ENCODE data around the gene IL1F10. TPM values are rescaled to one million over a fixed set of nuclear protein-coding genes. Genes with fewer than 3 reads are reported as not detected.

Gene IL1F10
- total RNA-seq: not detected
- long read RNA-seq: 0 reads

GRCh38 chr2:113067681-113068080 lies at the start of gene IL1F10:
Gene IL1F10, plus strand, starts transcription at chr2:113067970. Its CDS starts 4,769 bp downstream, at chr2:113072739.
- intact Hi-C loops (cut with DNase I): no loop called here
- DNase-seq: no peak
- no peak for ATAC-seq (ENCODE audit: poor library complexity)

- ATAC-seq (ENCODE audit: poor library complexity) (no peak), DNase-seq (no peak)
- intact Hi-C loops (cut with DNase I): no loop called here
Measured at GRCh38 chr2:113018509-113018908, 49.3 kb upstream of the IL1F10 start.

GRCh38 chr2:113021312-113021711 lies 46.5 kb upstream of the IL1F10 start:
- intact Hi-C loops (cut with DNase I): no loop called here
- ATAC-seq (ENCODE audit: poor library complexity) (no peak), DNase-seq (no peak)

GRCh38 chr2:113024764-113025163 lies 43.0 kb upstream of the IL1F10 start:
- no peak for ATAC-seq (ENCODE audit: poor library complexity)
- no peak for DNase-seq
- intact Hi-C loops (cut with DNase I): no loop called here

DNA sequence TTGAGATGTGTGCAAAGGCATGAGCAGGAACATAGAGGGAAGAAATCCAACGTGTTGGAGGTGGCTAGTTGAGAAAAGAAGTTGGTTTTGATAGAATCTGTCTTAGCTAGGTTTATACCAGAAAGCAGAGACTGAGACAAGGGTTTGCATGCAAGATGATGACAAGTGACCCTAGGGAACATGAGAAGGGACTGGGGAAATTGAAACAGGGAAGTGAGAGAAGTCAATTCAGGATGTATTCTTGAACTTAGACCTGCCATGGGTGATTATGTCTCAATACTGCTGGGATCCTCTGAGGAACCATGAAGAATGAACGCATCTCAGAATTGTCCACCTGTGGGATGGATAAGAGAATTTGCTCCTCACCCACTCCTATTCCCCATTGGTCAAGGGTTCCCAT lies 42.0 kb upstream of the IL1F10 start:
- ATAC-seq (ENCODE audit: poor library complexity): no peak
- no peak for DNase-seq
- intact Hi-C loops (cut with DNase I): no loop called here

DNA sequence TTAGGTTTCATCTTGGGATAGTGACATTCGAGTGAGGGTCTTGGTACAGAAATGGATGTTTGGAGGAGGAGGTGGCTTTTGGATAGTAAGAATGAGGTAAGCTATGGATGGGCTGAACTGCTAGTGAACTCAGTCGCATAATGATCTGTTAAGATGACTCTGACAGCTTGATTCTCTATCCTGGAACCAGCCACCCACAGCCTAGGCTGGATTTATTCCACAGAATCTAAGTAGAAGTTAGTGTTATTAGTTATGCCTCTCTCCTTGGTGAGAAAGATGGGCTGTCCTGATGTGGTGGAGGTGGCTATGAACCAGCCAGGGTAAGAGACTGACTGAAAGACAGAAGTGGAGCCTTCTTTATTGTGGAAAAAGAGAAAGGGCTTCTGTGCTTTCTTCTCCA lies 40.1 kb upstream of the IL1F10 start:
- intact Hi-C loops (cut with DNase I): no loop called here
- no peak for ATAC-seq (ENCODE audit: poor library complexity)
- no peak for DNase-seq

GRCh38 chr2:113028112-113028511 lies 39.7 kb upstream of the IL1F10 start:
- DNase-seq (no peak), ATAC-seq (ENCODE audit: poor library complexity) (no peak)
- intact Hi-C loops (cut with DNase I): no loop called here

DNA sequence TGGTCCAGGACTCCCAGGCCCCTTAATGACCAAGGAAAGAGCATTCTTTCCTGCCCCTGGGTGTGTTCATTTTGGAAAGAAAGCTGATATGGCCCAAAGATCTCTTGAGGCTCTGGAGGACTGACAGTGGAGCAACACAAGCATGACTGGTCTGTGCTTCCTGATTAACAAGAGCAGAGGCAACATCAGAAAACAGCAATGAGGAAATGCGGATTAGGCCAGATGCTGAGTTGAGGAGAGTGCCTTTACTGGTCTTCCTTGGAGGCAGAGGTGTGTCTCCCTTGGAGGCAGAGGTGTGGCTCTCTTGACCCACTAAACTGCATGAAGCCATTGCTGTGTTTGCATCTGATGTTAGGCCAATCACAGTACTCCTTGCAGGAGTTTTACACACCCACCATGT lies 35.0 kb upstream of the IL1F10 start:
- ATAC-seq (ENCODE audit: poor library complexity) (no peak), DNase-seq (no peak)
- intact Hi-C loops (cut with DNase I): no loop called here

GRCh38 chr2:113034016-113034415 lies 33.8 kb upstream of the IL1F10 start:
- ATAC-seq (ENCODE audit: poor library complexity): no peak
- intact Hi-C loops (cut with DNase I): no loop called here
- DNase-seq: no peak

GRCh38 chr2:113036763-113037162 lies 31.0 kb upstream of the IL1F10 start:
- intact Hi-C loops (cut with DNase I): no loop called here
- ATAC-seq (ENCODE audit: poor library complexity): no peak
- DNase-seq: no peak

DNA sequence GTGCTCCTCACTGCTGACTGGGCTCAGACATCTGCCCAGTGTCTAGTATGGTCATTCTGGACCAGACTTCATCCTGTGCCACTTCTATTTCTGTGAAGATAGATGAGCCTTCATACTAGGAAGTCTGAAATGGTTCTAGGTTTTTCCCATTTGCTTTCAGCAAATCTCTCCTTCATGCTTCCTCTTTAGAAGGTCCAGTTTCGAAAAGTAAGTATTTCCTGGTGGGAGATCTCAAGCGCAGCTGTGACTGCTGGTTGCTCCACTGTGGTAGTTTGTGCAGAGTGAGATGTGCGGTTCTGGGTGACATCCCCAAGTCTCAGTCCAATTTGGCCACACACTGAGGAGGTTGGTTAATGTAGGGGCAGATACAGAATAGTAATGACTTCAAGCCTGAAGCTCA lies 29.5 kb upstream of the IL1F10 start:
- intact Hi-C loops (cut with DNase I): no loop called here
- DNase-seq: no peak
- no peak for ATAC-seq (ENCODE audit: poor library complexity)

- intact Hi-C loops (cut with DNase I): no loop called here
- no peak for DNase-seq
- no peak for ATAC-seq (ENCODE audit: poor library complexity)
Measured at GRCh38 chr2:113039158-113039557, 28.6 kb upstream of the IL1F10 start.

- intact Hi-C loops (cut with DNase I): no loop called here
- ATAC-seq (ENCODE audit: poor library complexity): no peak
- no peak for DNase-seq
Measured at GRCh38 chr2:113039719-113040118, 28.1 kb upstream of the IL1F10 start.

DNA sequence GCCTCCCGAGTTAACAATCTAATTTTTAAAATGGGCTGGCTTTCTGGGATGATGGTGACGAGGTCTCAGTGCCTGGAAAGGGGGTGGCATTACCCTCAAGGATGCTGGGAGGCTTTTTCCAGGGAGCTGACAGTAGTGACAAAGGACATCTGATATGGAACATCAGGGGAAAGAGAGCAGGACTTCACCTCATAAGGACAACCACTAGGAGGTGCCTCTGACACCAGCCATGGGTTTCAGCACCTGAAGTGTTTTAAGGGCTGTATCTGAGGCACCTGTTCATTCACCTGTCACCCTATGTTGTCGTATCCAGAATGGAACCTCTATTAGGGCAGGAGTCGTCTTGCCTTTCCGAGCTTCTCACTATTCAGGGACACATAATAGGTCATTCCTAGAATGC lies 25.9 kb upstream of the IL1F10 start:
- intact Hi-C loops (cut with DNase I): no loop called here
- no peak for DNase-seq
- ATAC-seq (ENCODE audit: poor library complexity): no peak

GRCh38 chr2:113046465-113046864 lies 21.3 kb upstream of the IL1F10 start:
- ATAC-seq (ENCODE audit: poor library complexity): no peak
- DNase-seq: no peak
- intact Hi-C loops (cut with DNase I): no loop called here

GRCh38 chr2:113050921-113051895 lies 16.6 kb upstream of the IL1F10 start:
- DNase-seq (no peak), ATAC-seq (ENCODE audit: poor library complexity) (no peak)
- intact Hi-C loops (cut with DNase I): no loop called here

- DNase-seq (no peak), ATAC-seq (ENCODE audit: poor library complexity) (no peak)
- intact Hi-C loops (cut with DNase I): no loop called here
Measured at GRCh38 chr2:113052396-113052917, 15.3 kb upstream of the IL1F10 start, which contains the start of gene IL36B. Gene IL36B, minus strand, starts transcription at chr2:113052867.

DNA sequence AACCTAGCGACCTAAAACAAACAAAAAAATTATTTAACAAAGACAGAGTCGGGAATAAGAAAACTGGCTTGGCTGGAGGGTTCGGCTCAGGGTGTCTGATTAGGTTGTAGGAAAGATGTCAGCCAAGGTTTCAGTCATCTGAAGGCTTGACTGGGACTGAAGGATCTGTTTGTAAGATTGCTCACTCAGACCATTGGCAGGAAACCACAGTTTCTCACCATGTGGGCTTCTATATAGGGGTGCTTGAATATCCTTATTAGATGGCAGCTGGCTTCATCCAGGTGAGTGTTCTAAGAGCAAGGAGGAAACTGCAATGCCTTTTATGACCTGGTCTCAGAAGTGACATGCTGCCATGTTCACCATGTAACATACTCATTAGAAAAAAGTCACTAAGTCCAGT lies 14.1 kb upstream of the IL1F10 start:
- intact Hi-C loops (cut with DNase I): no loop called here
- DNase-seq: no peak
- no peak for ATAC-seq (ENCODE audit: poor library complexity)

DNA sequence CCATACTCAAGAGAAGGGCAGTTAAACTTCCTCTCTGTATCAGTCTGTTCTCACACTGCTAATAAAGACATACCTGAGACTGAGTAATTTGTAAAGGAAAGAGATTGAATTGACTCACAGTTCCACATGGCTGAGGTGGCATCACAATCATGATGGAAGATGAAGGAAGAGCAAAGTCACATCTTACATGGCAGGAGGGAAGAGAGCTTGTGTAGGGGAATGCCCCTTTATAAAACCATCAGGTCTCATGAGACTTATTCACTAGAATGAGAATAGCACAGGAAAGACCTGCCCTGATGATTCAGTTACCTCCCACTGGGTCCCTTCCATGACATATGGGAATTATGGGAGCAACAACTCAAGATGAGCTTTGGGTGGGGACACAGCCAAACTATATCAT lies 13.7 kb upstream of the IL1F10 start:
- no peak for ATAC-seq (ENCODE audit: poor library complexity)
- intact Hi-C loops (cut with DNase I): no loop called here
- no peak for DNase-seq

DNA sequence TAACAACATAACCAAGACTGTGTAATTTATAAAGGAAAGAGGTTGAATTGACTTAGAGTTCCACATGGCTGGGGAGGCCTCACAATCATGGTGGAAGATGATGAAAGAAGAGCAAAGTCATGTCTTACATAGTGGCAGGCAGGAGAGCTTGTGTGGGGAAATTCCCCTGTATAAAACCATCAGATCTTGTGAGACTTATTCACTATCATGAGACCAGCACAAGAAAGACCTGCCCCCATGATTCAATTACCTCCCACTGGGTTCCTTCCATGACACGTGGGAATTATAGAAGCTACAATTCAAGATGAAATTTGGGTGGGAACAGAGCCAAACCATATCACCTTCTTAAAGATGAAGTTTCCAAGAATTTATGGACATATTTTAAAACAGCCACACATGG lies 11.2 kb upstream of the IL1F10 start:
- no peak for ATAC-seq (ENCODE audit: poor library complexity)
- intact Hi-C loops (cut with DNase I): no loop called here
- DNase-seq: no peak

All from Right ventricle myocardium superior (tissue), 1 donor.